Adrenal gland (tissue), 12 donors: Measurements from ENCODE around the gene TMEM97. TPM values are rescaled to one million over a fixed set of nuclear protein-coding genes. Genes with fewer than 3 reads are reported as not detected.

ENCODE experiments used
- DNase-seq, 7 donors: peaks; one replicate each; pipeline ENCODE4 v3.0.0-alpha.2; 2019 to 2020
- H3K27ac ChIP-seq, 5 donors: fragments of 200-600 bp; sonication (generic) in 4 of 5; 1 replicate in 3 of 5; 2 replicates in 2 of 5; pipeline versions ENCODE4 v1.5.1 to v1.8.0; 2016 to 2020; ENCODE audit warnings: mild to moderate bottlenecking in 1 of 5
- H3K27me3 ChIP-seq: fragments of 200-600 bp; 2 replicates; pipeline ENCODE4 v1.8.0; 2021
- H3K36me3 ChIP-seq, 2 donors: fragments of 200-600 bp; replicated peaks in 1 of 2; 1 replicate in 1 of 2; 2 replicates in 1 of 2; pipeline versions ENCODE4 v1.5.1 to v1.8.0; 2018 to 2022
- H3K4me1 ChIP-seq, 2 donors: fragments of 200-600 bp; replicated peaks in 1 of 2; 1 replicate in 1 of 2; 2 replicates in 1 of 2; pipeline versions ENCODE4 v1.5.1 to v1.8.0; 2018 to 2021
- H3K4me3 ChIP-seq, 4 donors: fragments of 200-600 bp; sonication (generic) in 3 of 4; one replicate each; pipeline ENCODE4 v1.5.1; 2016 to 2018
- H3K9me3 ChIP-seq, 3 donors: fragments of 200-600 bp; sonication (generic) in 1 of 3; replicated peaks in 1 of 3; 1 replicate in 2 of 3; 2 replicates in 1 of 3; pipeline versions ENCODE4 v1.5.1 to v1.8.0; 2016 to 2021
- POLR2A ChIP-seq, 2 donors: fragments of 450-650 bp; IDR thresholded peaks; one replicate each; pipeline ENCODE4 v1.6.1; 2017; ENCODE audit warnings: antibody characterized with exemption in 2 of 2, mild to moderate bottlenecking in 2 of 2, moderate library complexity in 1 of 2
- WGBS, 4 donors: extraction: QIAGEN DNeasy Blood & Tissue Kit in 2 of 4; methylation state at CpG; one replicate each; pipeline versions ENCODE4 v1.1.5 to v1.1.7; 2013 to 2017; 5-methylcytosine and 5-hydroxymethylcytosine counted together
- intact Hi-C, 2 donors: fragments of 100-400 bp; cut with DNase I; formaldehyde crosslinking; loops; one replicate each; pipeline versions ENCODE4 v1.14.1 to v1.15.0; 2022 to 2023
- polyA plus RNA-seq, 3 donors: library from polyadenylated mRNA; stranded (reverse); fragments of 200-250 nt in 2 of 3; fragments of 350-450 nt in 1 of 3; fragmentation: Illumina TruSeq in 1 of 3; extraction: RNeasy Lipid Tissue Mini Kit (QIAGEN cat#74804) in 1 of 3; gene quantifications; one replicate each; pipeline ENCODE4 v1.2.3, GENCODE V29; 2013 to 2014
- total RNA-seq, 9 donors: library from RNA; depleted of rRNA in 4 of 9; stranded (reverse); fragments of >200 nt in 4 of 9; fragments of 120-200 nt in 1 of 9; fragmentation: NEBNext Ultra II Directional in 1 of 9; extraction: Animal tissue kit (Norgen Biotek cat#: 25700) in 1 of 9; gene quantifications; one replicate each; pipeline versions ENCODE4 v1.1.0 to v1.2.4, GENCODE V29; 2013 to 2023
- TF ChIP-seq, protein P1 (sequence below), 6 experiments: fragments of 450-650 bp in 4 of 6; fragments of 200-600 bp in 2 of 6; sonication (generic) in 1 of 6; IDR thresholded peaks; 1 replicate in 5 of 6; 2 replicates in 1 of 6; pipeline versions ENCODE4 v1.5.1 to v1.8.0; 2016 to 2021; ENCODE audit warnings: antibody characterized with exemption in 6 of 6, mild to moderate bottlenecking in 2 of 6, moderate library complexity in 1 of 6
- donor health status: healthy with polysubstance abuse.
- donor health status: Bipolar disorder and iron deficiency.
- donor health status: DM: yes; HTN: yes; CAD: no.
- donor health status: DM: no; HTN: no; CAD: no.
- donor health status: DM: no; HTN: no; CAD: no.
- donor health status: DM: yes; HTN: yes; CAD: no.

Gene TMEM97
- total and polyA plus RNA-seq, 12 donors = 6.5 to 779 (median 33.8) TPM

DNA sequence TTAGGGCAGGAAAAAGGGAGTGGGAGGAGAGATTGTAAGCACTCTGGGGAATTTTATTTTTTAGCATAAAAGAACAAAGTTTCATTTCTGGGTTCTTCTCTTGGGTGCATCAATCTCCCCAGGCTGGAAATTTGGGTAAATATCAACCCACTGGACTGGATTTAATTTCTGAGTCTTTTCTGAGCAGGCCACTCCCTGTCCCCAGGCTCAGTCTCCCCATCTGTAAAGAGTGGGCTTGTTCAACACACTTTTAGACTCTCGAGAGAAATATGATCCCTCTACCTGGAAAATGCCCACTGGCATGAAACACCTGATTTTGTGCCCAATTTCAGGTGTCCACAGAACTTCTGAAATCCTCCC is 51.7 kb downstream of the TMEM97 start:
- no peaks in the 10 kb centered on the region for H3K27me3 ChIP-seq
- no peaks in the 10 kb centered on the region for H3K36me3 ChIP-seq
- H3K27ac ChIP-seq = peak overlapping the region; percentile 63 to 93 (median 79)
- 65 to 81% (median 78%) methylated on average over 1 of the region's 1 CpG; no CpG with 5 or more reads in 1 of the 4 donors for WGBS, 4 donors
- intact Hi-C loops = no loop called here
- TF ChIP-seq, protein P1, sequence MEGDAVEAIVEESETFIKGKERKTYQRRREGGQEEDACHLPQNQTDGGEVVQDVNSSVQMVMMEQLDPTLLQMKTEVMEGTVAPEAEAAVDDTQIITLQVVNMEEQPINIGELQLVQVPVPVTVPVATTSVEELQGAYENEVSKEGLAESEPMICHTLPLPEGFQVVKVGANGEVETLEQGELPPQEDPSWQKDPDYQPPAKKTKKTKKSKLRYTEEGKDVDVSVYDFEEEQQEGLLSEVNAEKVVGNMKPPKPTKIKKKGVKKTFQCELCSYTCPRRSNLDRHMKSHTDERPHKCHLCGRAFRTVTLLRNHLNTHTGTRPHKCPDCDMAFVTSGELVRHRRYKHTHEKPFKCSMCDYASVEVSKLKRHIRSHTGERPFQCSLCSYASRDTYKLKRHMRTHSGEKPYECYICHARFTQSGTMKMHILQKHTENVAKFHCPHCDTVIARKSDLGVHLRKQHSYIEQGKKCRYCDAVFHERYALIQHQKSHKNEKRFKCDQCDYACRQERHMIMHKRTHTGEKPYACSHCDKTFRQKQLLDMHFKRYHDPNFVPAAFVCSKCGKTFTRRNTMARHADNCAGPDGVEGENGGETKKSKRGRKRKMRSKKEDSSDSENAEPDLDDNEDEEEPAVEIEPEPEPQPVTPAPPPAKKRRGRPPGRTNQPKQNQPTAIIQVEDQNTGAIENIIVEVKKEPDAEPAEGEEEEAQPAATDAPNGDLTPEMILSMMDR (IDR thresholded peaks at IDR 0.05) = no peak
- no peak for TF ChIP-seq POLR2A (IDR thresholded peaks at IDR 0.05)
- H3K4me3 ChIP-seq = peak overlapping the region in 1 of 4 donors; percentile 76
- H3K9me3 ChIP-seq = no peaks in the 10 kb centered on the region
- H3K4me1 ChIP-seq = peaks cover 33 to 34% of the 10 kb centered on the region in 2 donors
- DNase-seq = no peak

DNA sequence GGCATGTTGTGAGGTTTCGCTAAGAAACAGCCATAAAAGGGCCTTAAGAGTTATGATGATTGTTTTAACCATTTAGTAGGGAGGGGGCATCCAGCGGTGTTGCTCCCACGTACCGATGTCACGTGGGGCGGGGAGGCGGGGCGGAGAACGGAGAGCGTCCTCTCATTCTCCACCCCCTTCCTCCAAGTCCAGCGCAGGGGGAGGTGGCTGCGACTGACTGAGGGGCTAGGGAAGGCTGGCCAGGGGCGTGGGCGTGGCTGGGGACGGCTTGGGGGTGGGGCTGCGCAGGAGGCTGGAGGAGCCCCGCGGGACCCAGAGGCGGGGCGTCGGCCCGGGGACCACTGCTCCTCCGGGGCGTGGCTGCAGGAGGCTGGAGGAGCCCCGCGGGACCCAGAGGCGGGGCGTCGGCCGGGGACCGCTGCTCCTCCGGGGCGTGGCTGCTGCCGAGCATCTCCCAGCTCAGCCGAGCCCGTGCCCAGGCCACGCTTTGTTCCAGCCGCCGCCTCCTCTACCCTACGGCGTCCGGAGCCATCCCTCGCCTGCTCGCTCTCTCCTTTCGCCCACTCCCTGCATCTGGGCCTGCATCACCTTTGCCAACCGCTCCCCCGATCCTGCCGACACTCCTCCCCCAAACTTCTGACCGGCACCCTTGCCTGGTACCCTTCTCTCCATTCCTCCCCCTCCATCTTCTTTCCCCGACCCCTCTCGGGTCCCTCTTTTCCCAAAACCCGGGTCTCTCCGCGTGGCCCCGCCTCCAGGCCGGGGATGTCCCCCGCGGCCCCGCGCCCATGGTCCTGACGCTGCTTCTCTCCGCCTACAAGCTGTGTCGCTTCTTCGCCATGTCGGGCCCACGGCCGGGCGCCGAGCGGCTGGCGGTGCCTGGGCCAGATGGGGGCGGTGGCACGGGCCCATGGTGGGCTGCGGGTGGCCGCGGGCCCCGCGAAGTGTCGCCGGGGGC is 52.5 kb downstream of the TMEM97 start, which contains the start of gene SARM1:
Gene SARM1, plus strand, starts transcription at position 450 of the 958 bp plus-strand sequence. Its CDS starts 339 bp downstream, at position 789.
- no peaks in the 10 kb centered on the region for H3K27me3 ChIP-seq
- H3K27ac ChIP-seq = peak within 1 kb of the TSS; percentile 63 to 93 (median 79)
- no peaks in the 10 kb centered on the region for H3K9me3 ChIP-seq
- H3K36me3 ChIP-seq = no peaks in the 10 kb centered on the region
- peak in 1 of 2 donors; percentile 35 for TF ChIP-seq POLR2A (IDR thresholded peaks at IDR 0.05)
- TF ChIP-seq, protein P1 (IDR thresholded peaks at IDR 0.05) = no peak
- peaks cover 33 to 34% of the 10 kb centered on the region in 2 donors for H3K4me1 ChIP-seq
- DNase-seq = peak; percentile 89 to 97 (median 95)
- 0% methylated on average over 43 to 80 of the region's 80 CpGs for WGBS, 4 donors
- H3K4me3 ChIP-seq = peak within 1 kb of the TSS in 2 of 4 donors; percentile 12 to 76
- intact Hi-C loops = no loop called here

DNA sequence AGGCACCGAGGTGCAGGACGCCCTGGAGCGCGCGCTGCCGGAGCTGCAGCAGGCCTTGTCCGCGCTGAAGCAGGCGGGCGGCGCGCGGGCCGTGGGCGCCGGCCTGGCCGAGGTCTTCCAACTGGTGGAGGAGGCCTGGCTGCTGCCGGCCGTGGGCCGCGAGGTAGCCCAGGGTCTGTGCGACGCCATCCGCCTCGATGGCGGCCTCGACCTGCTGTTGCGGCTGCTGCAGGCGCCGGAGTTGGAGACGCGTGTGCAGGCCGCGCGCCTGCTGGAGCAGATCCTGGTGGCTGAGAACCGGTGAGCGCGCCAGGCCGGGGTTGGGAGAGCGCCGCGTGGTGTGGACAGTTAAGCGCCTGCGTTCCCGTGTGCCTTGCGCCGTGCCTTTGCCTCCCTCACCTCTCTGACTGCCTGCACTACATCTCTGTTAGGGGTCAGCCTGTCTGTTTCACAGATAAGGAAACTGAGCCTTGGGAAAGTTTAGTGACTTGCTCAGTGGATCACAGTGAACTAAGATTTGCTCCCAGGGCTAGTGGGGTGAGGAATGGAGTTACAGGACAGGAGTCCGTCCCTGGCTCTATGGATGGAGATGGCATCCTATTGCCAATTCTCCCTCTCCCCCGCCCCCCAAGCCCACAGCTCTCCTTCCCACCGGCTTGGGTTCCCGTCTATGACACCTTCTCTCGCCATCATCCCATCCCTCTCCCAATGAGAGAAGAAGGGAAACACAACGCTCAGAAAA is 53.4 kb downstream of the TMEM97 start:
- H3K27me3 ChIP-seq = no peaks in the 10 kb centered on the region
- H3K4me3 ChIP-seq = peak overlapping the region in 2 of 4 donors; percentile 12 to 76
- intact Hi-C loops = no loop called here
- TF ChIP-seq, protein P1 (IDR thresholded peaks at IDR 0.05) = no peak
- TF ChIP-seq POLR2A (IDR thresholded peaks at IDR 0.05) = peak; percentile 10 to 11
- no peaks in the 10 kb centered on the region for H3K36me3 ChIP-seq
- DNase-seq = peak in 6 of 7 donors; percentile 30 to 54 (median 51)
- WGBS, 4 donors = 7 to 76% (median 19%) methylated on average over 6 to 53 of the region's 53 CpGs
- H3K4me1 ChIP-seq = peaks cover 33 to 34% of the 10 kb centered on the region in 2 donors
- peak overlapping the region in 4 of 5 donors; percentile 36 to 93 (median 85) for H3K27ac ChIP-seq
- H3K9me3 ChIP-seq = no peaks in the 10 kb centered on the region

GRCh38 chr17:28372945-28373274 is 53.9 kb downstream of the TMEM97 start:
- peak overlapping the region in 1 of 4 donors; percentile 76 for H3K4me3 ChIP-seq

More at GRCh38 chr17:28372945-28373274, 53.9 kb downstream of the TMEM97 start:
- Histone ChIP-seq H3K36me3 (no peaks in the 10 kb centered on the region), H3K4me1 (peaks cover 33 to 34% of the 10 kb centered on the region in 2 donors), H3K9me3 (no peaks in the 10 kb centered on the region), H3K27me3 (no peaks in the 10 kb centered on the region), H3K27ac (no peak overlapping the region)
- TF ChIP-seq, protein P1 (IDR thresholded peaks at IDR 0.05) = no peak
- no peak for TF ChIP-seq POLR2A (IDR thresholded peaks at IDR 0.05)
- intact Hi-C loops = no loop called here
- DNase-seq = no peak
- WGBS, 4 donors = 89 to 97% (median 92%) methylated on average over 6 of the region's 6 CpGs
